ENCODE results near the gene LRRC23. TPM values are rescaled to one million over a fixed set of nuclear protein-coding genes. Genes with fewer than 3 reads are reported as not detected.

Gene LRRC23
- total RNA-seq, 1 donor from 2014 or later, result 11.6 TPM

DNA sequence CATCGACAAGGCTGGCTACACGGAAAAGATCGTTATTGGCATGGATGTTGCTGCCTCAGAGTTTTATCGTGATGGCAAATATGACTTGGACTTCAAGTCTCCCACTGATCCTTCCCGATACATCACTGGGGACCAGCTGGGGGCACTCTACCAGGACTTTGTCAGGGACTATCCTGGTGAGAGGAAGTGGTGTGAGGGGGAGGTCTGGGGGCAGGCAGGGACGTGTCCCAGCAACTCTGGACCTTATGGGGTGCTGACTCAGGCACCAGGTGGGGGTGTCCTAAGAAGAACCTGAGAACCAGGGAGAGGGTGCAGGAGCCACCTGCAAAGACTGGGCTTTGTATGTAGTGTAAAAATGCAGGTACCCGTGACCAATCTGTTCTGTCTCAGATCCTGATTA lies 15.0 kb downstream of the LRRC23 start:
- TF ChIP-seq, protein P1, sequence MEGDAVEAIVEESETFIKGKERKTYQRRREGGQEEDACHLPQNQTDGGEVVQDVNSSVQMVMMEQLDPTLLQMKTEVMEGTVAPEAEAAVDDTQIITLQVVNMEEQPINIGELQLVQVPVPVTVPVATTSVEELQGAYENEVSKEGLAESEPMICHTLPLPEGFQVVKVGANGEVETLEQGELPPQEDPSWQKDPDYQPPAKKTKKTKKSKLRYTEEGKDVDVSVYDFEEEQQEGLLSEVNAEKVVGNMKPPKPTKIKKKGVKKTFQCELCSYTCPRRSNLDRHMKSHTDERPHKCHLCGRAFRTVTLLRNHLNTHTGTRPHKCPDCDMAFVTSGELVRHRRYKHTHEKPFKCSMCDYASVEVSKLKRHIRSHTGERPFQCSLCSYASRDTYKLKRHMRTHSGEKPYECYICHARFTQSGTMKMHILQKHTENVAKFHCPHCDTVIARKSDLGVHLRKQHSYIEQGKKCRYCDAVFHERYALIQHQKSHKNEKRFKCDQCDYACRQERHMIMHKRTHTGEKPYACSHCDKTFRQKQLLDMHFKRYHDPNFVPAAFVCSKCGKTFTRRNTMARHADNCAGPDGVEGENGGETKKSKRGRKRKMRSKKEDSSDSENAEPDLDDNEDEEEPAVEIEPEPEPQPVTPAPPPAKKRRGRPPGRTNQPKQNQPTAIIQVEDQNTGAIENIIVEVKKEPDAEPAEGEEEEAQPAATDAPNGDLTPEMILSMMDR (IDR thresholded peaks at IDR 0.05; ENCODE audit: insufficient read depth, low read length, severe bottlenecking), result no peak
- DNase-seq (ENCODE audit: low read depth), result peak; percentile 87
- FAIRE-seq, result peak; percentile 36
- no peaks in the 10 kb centered on the region for H3K27me3 ChIP-seq (ENCODE audit: control insufficient read depth, insufficient read depth, low read length)
- peaks cover 4% of the 10 kb centered on the region for H3K36me3 ChIP-seq (ENCODE audit: control insufficient read depth, insufficient read depth, low read length)
- H3K4me3 ChIP-seq (ENCODE audit: low read depth, low read length), result no peak overlapping the region

DNA sequence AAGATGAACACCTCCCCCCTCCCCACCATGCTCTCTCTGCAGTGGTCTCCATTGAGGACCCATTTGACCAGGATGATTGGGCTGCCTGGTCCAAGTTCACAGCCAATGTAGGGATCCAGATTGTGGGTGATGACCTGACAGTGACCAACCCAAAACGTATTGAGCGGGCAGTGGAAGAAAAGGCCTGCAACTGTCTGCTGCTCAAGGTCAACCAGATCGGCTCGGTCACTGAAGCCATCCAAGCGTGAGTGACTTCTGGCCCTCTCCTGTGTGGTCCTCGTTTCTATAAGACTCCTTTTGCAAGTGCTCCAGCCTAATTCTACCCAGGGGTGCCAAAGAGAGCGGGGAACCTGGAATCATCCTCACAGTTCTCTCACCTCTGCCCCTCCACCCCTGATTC lies 16.9 kb downstream of the LRRC23 start:
- H3K4me3 ChIP-seq (ENCODE audit: low read depth, low read length), result no peak overlapping the region
- FAIRE-seq, result no peak
- TF ChIP-seq, protein P1 (IDR thresholded peaks at IDR 0.05; ENCODE audit: insufficient read depth, low read length, severe bottlenecking), result no peak
- H3K36me3 ChIP-seq (ENCODE audit: control insufficient read depth, insufficient read depth, low read length), result peaks cover 4% of the 10 kb centered on the region
- H3K27me3 ChIP-seq (ENCODE audit: control insufficient read depth, insufficient read depth, low read length), result no peaks in the 10 kb centered on the region
- DNase-seq (ENCODE audit: low read depth), result no peak

DNA sequence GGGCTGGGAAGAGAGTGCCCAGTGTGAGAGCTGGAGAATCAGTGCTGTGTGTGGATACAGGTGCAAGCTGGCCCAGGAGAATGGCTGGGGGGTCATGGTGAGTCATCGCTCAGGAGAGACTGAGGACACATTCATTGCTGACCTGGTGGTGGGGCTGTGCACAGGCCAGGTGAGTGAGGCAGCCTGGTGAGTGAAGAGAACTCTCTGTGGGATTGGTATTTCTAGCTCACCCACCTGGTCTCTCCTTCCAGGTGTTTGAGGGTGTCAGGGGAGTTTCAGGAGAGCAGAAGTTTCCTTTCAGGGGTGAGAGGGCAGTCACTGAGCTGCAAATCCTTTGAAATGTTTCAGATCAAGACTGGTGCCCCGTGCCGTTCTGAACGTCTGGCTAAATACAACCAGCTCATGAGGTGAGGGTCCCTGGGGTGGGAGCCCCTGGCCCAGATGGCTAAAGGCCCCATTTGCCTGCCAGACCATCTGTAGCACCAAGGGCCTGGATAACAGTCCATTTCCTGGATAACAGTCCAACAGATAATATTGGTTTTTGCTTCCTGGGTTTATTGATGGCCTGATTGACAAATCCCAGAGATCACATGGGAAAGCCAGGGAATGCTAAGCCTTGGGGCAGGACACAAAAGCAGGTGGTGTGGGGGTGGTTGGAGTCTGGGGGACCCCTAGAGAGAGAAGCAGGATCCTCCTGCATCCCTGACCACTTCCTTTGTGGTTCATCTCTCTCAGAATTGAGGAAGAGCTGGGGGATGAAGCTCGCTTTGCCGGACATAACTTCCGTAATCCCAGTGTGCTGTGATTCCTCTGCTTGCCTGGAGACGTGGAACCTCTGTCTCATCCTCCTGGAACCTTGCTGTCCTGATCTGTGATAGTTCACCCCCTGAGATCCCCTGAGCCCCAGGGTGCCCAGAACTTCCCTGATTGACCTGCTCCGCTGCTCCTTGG lies 17.6 kb downstream of the LRRC23 start:
- FAIRE-seq (no peak), DNase-seq (ENCODE audit: low read depth) (no peak)
- TF ChIP-seq, protein P1 (IDR thresholded peaks at IDR 0.05; ENCODE audit: insufficient read depth, low read length, severe bottlenecking), result no peak
- H3K27me3 ChIP-seq (ENCODE audit: control insufficient read depth, insufficient read depth, low read length), result no peaks in the 10 kb centered on the region
- H3K36me3 ChIP-seq (ENCODE audit: control insufficient read depth, insufficient read depth, low read length), result peaks cover 2% of the 10 kb centered on the region
- H3K4me3 ChIP-seq (ENCODE audit: low read depth, low read length), result no peak overlapping the region

DNA sequence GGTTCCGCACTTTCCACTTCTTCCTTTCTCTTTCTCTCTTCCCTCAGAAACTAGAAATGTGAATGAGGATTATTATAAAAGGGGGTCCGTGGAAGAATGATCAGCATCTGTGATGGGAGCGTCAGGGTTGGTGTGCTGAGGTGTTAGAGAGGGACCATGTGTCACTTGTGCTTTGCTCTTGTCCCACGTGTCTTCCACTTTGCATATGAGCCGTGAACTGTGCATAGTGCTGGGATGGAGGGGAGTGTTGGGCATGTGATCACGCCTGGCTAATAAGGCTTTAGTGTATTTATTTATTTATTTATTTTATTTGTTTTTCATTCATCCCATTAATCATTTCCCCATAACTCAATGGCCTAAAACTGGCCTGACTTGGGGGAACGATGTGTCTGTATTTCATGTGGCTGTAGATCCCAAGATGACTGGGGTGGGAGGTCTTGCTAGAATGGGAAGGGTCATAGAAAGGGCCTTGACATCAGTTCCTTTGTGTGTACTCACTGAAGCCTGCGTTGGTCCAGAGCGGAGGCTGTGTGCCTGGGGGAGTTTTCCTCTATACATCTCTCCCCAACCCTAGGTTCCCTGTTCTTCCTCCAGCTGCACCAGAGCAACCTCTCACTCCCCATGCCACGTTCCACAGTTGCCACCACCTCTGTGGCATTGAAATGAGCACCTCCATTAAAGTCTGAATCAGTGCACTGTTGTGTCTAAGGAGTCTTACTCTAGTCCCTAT lies 18.5 kb downstream of the LRRC23 start:
- H3K36me3 ChIP-seq (ENCODE audit: control insufficient read depth, insufficient read depth, low read length), result no peaks in the 10 kb centered on the region
- TF ChIP-seq, protein P1 (IDR thresholded peaks at IDR 0.05; ENCODE audit: insufficient read depth, low read length, severe bottlenecking), result no peak
- no peaks in the 10 kb centered on the region for H3K27me3 ChIP-seq (ENCODE audit: control insufficient read depth, insufficient read depth, low read length)
- FAIRE-seq (no peak), DNase-seq (ENCODE audit: low read depth) (no peak)
- H3K4me3 ChIP-seq (ENCODE audit: low read depth, low read length), result no peak overlapping the region

DNA sequence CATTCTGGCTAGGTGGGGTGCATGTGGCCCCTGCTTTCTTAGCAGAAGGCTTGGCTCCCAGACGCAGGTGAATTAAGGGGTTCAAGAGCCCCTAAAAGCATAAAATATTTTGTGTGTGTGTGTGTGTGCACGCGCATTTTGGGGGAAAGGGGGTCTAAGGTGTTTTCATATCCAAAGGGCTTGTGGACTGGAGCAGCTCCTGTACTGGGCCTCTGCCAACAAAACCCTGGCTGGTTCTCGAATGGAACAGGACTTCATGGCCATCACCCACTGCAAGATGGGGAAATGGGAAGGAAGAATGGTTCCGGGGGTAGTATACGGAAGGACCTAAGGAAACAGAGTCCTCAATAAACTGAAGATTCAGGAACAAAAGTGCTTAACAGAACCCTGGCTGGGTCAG lies 19.2 kb downstream of the LRRC23 start:
- H3K4me3 ChIP-seq (ENCODE audit: low read depth, low read length), result no peak overlapping the region
- H3K36me3 ChIP-seq (ENCODE audit: control insufficient read depth, insufficient read depth, low read length), result no peaks in the 10 kb centered on the region
- FAIRE-seq, result no peak
- no peak for DNase-seq (ENCODE audit: low read depth)
- TF ChIP-seq, protein P1 (IDR thresholded peaks at IDR 0.05; ENCODE audit: insufficient read depth, low read length, severe bottlenecking), result no peak
- H3K27me3 ChIP-seq (ENCODE audit: control insufficient read depth, insufficient read depth, low read length), result no peaks in the 10 kb centered on the region

Measured in bronchial epithelial cell (primary cell).